DMS79 treated with DMSO at 0.1 percent for 48 hours (cell line): ENCODE results near the gene PTGIS.
"Not testable (repeated sequence)": the region's sequence is repeated elsewhere in the genome, so short reads cannot be mapped to it uniquely, and the experiment has no call there.

Experiments
- DNase-seq: peaks from one replicate; lab custom pipeline; 2025; lab: John Stamatoyannopoulos, UW

PTGIS gene

GRCh38 chr20:49579874-49580812 is 12.2 kb upstream of the PTGIS start:
- DNase-seq: no peak

DNA sequence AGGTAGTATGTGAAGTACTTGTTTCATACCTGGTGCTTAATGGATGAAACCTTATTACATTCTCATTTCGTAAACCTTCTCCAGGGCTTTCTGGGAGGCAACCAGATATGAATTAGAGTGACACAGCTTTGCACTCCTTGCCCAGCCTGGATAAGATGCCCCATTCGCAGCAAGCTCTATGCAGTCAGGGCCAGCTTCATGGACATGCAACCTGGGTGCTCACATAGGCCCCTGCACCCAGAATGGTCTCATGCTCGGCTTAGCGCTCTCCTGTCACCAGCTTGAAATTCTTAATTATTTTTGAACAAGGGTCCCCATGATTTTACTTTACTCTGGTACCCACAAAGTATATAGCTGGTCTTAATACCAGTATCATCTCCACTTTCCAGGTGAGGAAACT is 11.3 kb upstream of the PTGIS start:
- no peak for DNase-seq

DNA sequence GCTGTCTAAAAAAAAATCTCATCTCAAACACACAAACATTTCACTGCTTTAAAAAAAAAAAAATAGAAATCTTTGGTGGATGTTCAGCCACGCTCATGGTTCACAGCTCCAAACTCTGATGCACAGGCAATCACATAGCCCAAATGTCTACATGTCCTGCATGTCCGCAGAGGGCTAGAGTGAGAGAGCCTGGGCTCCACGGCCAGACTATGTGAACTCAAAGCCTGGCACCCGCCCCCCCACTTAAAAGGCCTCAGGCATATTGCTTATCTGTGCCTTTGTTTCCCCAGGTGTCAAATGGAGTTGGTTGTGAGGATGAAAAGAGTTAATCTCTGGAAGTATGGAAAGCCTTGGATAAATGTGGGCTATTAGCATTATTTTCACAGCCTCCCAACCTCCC is 10.5 kb upstream of the PTGIS start:
- no peak for DNase-seq

GRCh38 chr20:49575551-49576060 is 7.7 kb upstream of the PTGIS start:
- DNase-seq: no peak

GRCh38 chr20:49573900-49574416 is 6.0 kb upstream of the PTGIS start:
- no peak for DNase-seq

- no peak for DNase-seq
Measured at GRCh38 chr20:49572857-49573256, 4.9 kb upstream of the PTGIS start.

- DNase-seq: no peak
Measured at GRCh38 chr20:49571553-49571835, 3.6 kb upstream of the PTGIS start.

DNA sequence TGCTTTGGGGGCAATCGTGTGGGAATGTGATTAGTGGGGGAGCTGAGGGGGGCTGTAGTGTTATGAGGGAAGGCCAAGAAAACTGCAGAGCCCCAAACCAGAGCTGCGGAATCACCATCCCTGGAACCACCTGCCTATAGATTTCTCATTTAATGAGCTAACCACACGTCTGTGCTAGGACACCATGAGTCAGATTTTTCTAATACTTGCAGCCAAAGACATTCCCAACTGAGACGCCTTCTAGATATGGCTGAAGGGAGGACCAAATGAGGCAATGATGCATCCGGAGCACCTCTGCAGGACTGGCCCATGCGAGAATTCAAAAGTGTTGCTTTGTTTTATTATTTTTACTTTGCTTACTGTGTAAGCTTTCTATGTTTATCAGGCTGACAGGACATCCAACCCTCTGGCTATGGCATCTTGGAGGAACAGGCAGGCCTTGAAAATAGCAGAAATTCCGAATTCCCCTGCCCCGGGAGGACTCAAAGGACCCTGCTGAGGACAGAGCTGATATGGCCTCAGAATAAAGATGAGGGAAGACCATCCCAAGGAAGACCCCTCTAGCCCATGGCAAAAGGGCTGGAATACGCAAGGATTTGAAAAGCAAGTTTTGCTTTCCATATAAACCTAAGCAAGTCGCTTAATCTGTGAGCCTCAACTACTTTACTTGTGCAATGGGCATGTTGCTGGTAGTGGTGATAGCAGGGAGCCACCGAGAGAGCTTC is 3.1 kb upstream of the PTGIS start:
- DNase-seq: no peak

DNA sequence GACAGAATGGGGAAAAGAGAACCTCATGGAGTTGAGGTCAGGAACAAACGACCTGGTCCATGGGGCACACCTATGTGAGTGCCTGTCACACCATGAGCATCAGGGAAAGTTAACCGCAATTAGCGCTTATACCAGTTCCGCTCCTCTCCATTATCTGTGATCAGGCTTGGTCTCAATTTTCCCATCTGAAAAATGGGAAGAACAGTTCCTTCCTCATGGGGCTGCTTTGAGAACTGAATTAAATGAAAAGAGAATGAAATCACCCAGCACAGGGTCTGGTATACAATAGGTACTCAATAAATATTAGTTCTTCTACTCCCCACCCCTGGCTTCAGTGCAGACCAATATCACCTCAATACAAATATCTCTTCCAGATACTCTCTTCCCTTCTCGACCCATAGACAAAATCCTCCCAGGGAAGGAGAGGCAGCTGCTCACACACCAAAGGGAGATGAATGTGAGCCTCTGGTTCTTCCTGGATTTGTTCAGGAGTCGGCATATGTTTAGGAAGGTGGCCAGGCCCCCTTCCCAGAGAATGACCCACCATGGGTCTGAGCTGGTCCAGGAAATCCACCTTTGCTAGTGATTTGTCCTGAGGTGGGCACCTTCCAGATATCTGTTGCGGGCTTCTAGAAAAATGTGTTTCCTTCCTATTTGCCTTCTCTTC is 2.4 kb upstream of the PTGIS start:
- no peak for DNase-seq

- no peak for DNase-seq
Measured at GRCh38 chr20:49569411-49570115, 1.6 kb upstream of the PTGIS start.

DNA sequence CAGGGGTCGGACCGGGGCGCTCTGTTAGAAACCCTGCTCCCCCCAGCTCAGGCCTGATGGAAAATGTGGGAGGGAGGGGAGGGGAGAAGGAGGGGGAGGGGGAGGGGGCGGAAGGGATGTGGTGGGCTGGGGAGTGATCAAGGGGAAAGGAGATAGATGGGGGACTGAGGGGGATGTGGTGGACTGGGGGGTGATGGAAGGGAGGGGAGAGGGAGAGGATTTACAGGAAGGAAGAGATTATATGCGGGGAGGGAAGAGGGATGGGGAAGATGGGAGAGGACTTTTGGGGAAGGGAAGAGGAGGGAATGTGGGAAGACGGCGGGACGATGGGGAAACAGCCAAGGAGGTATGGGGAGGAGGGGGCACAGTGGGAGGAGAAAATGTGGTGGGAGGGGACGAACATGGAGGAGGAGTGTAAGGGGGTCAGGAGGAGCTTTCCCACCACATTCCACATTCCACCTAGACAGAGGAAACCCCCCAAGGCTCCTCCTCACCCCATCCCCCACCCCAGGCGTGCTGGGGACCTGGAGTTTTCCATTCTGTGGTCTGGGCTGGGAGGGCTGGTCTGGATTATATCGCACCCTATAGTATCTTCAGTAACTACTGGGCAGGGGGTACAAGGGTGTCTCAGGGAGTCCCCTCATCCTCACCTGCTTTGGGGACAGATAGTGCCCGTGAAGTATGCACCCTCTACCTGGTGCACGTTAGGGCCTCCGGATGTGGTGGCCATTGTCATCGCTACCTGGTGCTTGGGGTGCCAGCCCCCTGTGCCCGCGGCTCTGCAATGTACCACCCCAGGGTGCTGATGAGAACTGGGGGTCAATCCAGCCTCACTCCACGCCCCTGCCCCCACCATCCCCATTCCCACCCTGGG is 578 bp upstream of the PTGIS start:
- DNase-seq: no peak

- DNase-seq: no peak
Measured at GRCh38 chr20:49566401-49567364, 1.3 kb downstream of the PTGIS start.

DNA sequence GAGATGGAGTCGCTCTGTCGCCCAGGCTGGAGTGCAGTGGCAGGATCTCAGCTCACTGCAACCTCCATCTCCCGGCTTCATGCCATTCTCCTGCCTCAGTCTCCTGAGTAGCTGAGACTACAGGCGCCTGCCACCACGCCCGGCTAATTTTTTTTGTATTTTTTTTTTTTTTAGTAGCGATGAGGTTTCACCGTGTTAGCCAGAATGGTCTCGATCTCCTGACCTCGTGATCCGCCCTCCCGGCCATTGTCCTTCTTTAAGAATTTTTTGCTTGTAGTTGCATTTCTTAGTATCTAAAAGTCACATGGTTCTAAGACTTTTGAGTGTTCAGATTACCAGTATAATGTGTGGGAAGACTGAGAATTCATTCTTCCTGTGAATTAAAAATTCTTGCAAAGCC is 2.9 kb downstream of the PTGIS start:
- not testable (repeated sequence) for DNase-seq

DNA sequence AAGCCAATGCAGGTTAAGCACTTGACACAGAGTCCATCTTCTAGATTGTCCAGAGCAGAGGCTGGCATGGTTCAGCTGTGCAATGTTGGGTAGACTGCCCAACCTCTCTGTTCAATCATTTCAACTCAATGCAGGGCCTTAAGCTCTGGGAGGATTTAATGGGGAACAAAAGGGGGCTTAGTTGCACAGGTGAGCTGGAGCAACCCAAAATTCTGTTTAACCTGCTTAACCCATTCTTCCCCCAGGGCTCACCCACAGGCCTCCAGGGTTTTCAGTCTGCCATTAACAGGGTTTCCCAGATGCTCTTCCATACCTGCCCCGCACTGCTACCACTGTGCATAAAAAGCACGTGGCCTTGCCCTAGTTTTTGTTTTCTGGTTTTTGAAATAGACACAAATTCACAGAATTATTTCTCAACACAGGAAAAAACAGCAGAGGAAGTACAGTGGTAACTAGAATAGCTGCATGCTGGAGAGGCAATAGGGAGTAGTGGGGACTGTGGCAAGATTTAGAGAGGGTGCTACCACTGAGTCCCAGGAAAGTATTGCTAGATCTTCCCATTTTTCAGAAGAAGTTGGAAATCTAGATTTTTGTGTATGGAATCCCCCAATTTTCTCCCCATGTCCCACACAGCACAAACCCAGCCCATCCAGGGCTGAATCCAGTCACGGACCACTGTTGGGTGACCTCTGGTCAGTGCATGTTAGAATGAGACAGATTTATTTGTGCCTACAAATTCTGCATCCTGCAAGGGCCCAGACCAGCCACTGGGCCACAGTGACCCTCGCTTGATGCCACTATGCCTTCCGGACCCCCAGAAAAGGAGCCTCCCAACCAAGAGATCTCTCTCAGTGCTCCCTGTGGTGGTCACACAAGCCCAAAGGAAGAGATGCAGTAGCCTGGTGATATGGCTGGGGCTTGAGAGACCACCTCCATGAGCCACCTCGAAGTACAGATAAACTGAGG is 4.6 kb downstream of the PTGIS start:
- no peak for DNase-seq

DNA sequence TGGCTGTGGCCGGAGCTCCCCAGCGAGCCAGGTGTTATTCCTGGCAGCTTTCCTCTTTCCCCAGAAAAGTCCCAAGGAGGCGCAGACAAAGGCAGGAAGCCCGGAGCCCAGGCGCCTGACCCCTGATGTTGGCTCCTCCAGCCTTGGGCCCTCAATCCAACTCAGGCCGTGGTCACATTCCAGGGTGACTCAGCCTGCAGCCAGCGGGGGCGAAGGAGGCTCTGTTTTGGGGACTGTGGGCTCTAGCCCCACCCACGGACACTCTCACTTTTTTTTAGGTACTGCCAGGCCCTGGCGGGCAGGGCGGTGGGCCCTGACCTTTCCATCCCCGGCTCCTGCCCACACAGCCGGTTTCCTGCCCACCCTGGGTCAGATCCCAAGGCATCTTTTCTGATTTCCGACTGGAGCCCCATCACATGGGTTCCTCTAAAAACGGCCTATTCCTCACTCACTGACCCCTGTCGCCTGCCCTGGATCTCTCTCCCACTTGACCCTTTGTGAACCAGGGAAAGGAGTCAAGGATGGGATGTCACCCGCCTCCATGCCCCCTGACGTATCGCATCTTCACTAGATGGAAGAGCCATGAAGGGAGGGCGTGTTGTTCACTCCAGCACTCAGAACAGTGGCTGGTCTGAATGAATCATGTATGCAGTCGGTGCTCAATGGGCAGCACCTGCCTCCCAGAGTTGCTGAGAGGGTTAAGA is 5.5 kb downstream of the PTGIS start:
- no peak for DNase-seq

DNA sequence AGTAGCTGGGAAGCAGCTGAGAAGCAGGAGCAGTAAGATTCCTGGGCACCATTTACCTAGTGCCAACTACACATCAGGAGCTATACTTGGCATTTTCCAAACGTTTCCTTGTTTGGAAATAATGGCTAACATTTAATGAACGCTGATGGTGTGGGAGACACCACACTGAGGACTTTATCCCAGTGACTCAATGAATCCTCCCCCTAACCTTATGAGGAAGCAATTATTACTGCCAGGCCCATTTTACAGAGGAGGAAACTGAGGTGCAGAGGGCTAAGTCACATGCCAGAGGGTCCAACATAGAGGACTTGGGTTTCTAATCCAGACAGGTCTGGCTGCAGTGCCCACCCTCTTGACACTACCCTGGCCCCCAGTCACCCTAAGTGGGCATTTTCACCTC is 6.1 kb downstream of the PTGIS start:
- DNase-seq: no peak

DNA sequence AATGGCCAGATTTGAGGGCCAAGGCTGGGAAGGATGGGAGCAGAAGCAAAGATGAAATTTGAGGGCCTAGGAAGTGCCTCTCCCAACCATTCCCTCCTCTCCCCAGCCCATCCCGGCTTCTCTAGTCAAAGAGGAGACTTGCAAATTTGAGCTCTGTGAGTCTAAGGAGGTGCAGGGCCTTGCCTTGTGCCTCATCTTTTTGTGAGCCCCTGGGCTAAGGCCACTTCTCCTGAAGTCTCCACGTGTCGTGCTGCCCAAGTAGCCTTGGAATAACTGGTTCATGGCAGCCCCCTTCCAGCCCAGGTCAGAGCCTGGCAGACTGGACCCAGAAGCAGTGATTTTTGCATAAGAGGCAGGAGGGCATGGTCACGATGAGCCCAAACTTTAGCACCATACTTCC is 6.7 kb downstream of the PTGIS start:
- DNase-seq: no peak

- DNase-seq: no peak
Measured at GRCh38 chr20:49560646-49561045, 7.3 kb downstream of the PTGIS start.
